Breast epithelium (tissue), 3 donors: Measurements from ENCODE around the gene ZNF354B.
"Not testable (repeated sequence)": the region's sequence is repeated elsewhere in the genome, so short reads cannot be mapped to it uniquely, and the experiment has no call there.

Source experiments
- CTCF ChIP-seq, 3 donors: fragments of 450-650 bp; IDR thresholded peaks; one replicate each; pipeline ENCODE4 v1.5.1; 2016 to 2017; ENCODE audit warnings: antibody characterized with exemption in 3 of 3, mild to moderate bottlenecking in 3 of 3, moderate library complexity in 3 of 3
- POLR2A ChIP-seq: fragments of 450-650 bp; IDR thresholded peaks from one replicate; pipeline ENCODE4 v1.6.1; 2016; ENCODE audit warnings: antibody characterized with exemption, mild to moderate bottlenecking, moderate library complexity
- POLR2AphosphoS5 ChIP-seq, 3 donors: sonication (generic); formaldehyde crosslinking; IDR thresholded peaks; one replicate each; pipeline ENCODE4 v1.6.1; 2017; ENCODE audit warnings: antibody characterized with exemption in 3 of 3

GRCh38 chr5:178838695-178839318, 20.9 kb upstream of the ZNF354B start:
- TF ChIP-seq CTCF (IDR thresholded peaks at IDR 0.05); POLR2AphosphoS5 (IDR thresholded peaks at IDR 0.05); POLR2A: not testable (repeated sequence)
